Left renal pelvis (tissue), 4 donors: Measurements from ENCODE around the gene WT1. TPM values are rescaled to one million over a fixed set of nuclear protein-coding genes. Genes with fewer than 3 reads are reported as not detected.
"Not testable (repeated sequence)": the region's sequence is repeated elsewhere in the genome, so short reads cannot be mapped to it uniquely, and the experiment has no call there.

Experiments
- DNase-seq, 4 donors: peaks; one replicate each; pipeline ENCODE4 v3.0.0-alpha.2; 2013; ENCODE audit warnings: low read depth in 4 of 4, low spot score in 3 of 4
- polyA plus RNA-seq, 4 donors: library from polyadenylated mRNA; unstranded; fragments of 120-200 nt; gene quantifications; one replicate each; pipeline ENCODE4 v1.2.1, GENCODE V29; 2013; ENCODE audit not compliant: insufficient read length in 4 of 4

The WT1 gene
- polyA plus RNA-seq, 4 donors = 126 to 248 (median 228) TPM

DNA sequence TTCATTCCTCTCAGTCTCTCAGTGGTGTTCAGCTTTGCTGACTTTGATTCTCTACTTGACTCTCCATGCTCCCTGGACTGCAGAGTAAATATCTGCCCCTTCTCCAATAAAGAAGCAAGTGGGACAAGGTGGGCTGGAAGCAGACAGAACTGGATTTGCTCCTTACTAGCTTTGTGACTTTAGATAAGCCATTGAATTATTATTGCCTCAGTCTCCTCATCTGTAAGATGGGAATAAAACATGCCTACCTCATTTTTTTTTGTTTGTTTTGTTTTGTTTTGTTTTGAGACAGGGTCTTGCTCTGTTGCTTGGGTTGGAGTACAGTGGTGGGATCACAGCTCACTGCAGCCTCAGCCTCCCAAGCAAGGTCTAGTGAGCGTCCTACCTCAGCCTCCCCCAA is 44.6 kb downstream of the WT1 start:
- no peak for DNase-seq

DNA sequence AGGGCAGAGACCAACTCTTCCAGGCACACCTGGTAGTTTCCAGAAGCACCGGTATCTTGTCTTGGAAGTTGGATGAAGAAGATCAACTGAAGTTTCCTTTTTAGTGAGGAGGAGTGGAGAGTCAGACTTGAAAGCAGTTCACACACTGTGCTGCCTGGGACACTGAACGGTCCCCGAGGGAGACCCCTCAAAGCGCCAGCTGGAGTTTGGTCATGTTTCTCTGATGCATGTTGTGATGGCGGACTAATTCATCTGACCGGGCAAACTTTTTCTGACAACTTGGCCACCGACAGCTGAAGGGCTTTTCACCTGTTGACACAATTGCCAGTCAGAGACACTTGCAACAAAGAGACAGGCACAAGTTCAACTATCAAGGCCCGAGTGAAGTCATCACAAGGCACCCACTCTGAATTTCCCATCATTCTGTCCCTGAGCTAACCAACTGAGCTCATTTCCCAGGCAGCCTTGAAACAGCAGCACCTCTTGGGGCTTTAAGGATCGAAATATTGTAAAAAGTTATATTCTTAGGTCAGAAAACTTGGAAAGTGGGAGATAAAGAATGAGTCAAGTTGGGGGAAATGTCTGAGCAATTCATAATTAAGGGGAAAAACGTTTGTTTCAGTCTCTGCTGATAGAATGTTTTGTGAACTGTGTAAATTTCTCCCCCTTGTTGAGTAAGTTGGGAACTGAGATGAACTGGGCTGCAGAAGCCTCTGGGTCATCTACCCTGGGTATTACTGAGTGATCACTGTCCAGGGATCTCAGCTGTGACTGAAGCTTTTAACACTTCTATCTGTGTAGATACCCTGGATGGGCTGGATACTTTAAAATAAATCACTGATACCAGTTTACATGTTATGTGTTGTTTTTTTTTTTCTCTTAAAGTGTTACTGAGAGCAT is 46.2 kb downstream of the WT1 start:
- no peak for DNase-seq

- DNase-seq = no peak
Measured at GRCh38 chr11:32388365-32388764, 47.0 kb downstream of the WT1 start.

- DNase-seq = no peak
Measured at GRCh38 chr11:32387411-32387810, 47.9 kb downstream of the WT1 start.

DNA sequence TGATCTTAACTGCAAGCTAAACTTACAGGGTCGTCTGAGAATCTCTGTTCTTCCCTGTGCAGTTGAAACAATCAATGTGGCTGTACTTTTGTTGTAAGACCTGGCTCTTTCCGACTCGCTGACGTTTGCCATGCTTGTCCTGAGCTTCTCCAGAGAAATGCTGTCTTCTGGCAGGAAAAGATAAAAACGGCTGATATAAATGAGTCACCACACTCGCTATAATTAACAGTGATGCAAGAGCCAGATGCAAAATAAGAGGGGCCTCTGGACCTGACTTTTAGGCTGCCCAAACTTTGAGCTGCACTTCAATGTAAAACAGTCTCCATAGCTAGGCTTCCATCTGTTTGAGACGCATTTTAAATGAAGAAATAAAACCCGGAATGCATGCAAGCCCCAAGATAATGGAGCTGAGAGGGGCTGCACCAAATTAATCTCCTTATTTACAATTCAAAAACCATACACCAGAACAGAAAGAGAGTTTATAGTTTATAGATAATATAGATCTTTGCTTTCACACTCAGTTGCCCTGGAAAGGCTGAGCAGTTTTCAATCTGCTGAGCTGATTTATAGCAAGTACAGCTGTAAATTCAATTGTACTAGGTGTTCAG is 48.5 kb downstream of the WT1 start:
- DNase-seq = no peak

DNA sequence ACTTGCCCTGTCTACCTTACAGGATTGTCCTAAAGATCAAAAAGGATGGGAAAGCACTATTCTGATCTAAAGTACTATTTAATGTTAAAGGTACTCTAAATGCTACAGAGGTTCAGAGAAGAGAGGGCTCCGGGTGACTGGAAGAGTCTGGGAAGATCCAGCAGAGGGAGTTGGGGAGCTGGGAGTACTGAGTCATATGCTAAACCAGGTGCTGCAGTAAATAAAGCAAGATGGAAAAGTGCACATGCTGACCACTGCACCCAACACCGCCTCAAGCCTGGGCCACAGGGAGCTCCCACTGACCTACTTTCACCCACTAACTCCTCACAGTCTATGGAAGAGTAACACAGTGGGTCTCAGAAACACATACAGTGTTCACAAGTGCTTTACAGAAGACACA is 49.3 kb downstream of the WT1 start:
- DNase-seq = no peak

- no peak for DNase-seq
Measured at GRCh38 chr11:32382339-32383049, 52.8 kb downstream of the WT1 start.

DNA sequence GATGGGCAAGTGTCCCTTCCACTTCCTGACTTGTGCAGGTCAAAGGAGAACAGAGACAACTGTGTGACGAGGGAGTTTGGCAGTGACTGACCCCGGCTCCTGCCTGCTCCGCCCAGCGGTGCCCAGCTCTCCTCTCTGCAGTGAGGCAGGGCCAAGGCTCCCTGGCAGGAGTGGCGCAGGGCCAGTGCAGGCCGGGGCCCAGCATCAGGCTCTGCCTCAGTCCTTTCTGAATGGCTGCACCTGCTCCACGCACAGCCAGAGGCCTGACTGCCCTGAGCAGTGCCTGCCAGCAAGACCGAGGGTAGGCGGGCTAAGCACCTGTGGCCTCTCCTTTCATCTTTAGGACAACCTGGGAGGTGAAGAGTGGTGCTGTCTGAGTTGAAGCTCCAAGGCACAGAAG is 54.2 kb downstream of the WT1 start:
- no peak for DNase-seq

DNA sequence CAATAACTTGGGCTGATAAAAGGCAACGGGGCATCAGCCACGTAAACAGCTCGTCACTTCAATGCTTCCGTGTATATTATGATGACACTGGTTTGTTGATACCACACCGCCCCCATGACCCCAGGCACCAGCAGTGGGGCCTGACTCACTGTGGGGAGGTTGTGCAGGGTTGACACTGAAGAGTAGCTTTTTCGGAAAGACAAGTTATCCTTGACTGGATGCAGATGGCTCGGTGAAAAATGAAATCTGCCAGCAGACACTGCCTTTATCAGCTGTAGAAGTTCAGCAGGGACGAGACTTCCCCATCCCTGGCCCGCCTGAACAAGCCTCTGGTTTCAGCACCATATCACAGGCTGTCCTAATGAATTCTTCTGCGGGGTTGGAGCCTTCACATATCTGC is 55.6 kb downstream of the WT1 start:
- DNase-seq = no peak

- no peak for DNase-seq
Measured at GRCh38 chr11:32375826-32376225, 59.5 kb downstream of the WT1 start.

DNA sequence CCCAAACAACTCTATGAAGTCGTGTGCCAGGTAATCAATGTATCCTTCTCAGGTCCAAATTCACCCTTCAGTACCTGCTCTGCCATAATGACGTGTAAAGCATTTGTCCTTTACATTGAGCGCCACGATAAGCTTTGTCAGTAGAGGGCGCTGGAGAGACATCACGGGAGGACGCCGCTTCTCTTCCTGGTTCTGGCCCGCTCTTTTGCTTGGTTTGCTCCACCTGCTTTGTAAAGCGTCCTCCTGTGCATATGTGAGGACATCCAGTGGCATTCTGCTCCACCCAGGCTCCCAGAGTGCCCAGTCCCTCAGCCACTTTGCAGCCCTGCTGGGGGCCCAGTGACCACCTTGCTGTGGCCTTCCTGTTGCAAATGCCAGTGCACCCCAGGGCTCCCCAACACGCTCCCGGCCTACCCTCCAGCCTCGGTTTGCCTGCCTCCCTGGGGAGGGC is 61.1 kb downstream of the WT1 start:
- DNase-seq = no peak

- DNase-seq = not testable (repeated sequence)
Measured at GRCh38 chr11:32369987-32370386, 65.4 kb downstream of the WT1 start.

DNA sequence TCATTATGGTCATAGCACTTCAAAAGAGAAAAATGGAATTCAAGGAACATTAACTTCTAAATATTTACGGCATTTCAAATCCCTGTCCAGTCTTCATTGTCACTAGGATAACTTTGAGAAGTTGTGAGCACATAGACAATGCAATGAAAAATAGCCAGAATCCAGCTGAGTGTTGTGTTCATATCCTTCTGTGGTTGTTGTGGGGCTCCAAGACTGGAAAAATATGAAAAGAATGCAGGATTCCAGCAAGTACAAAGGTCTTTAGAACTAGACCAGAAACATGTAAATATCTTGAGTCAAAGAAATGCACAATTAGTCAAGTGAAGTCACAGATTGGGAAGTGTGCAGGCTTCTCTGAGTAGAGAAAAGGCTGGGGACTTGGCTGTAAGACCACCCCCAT is 68.7 kb downstream of the WT1 start:
- no peak for DNase-seq

- DNase-seq = no peak
Measured at GRCh38 chr11:32365192-32365591, 70.1 kb downstream of the WT1 start.

DNA sequence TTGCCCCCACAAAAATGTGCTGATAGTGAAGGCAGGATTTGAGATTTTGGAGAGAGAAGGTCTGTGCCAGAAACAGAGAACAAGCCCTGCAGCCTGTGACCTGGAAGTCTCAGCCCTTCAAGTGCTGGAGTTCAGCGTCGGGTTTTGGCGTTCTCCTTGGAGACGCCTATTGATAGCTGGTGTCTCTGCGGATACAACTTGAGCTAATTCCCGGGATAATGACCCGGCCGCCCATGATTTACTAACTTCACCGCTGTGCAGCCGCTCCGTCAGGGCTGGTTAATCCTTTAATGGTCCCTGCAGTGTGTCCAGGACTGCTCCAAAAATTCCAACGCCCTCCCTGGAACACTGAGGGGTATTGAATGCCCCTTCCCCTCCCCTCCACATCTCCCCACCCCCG is 76.6 kb downstream of the WT1 start:
- peak in 1 of 4 donors; percentile 63 for DNase-seq

GRCh38 chr11:32353884-32354283 is 81.5 kb downstream of the WT1 start:
- DNase-seq = no peak

DNA sequence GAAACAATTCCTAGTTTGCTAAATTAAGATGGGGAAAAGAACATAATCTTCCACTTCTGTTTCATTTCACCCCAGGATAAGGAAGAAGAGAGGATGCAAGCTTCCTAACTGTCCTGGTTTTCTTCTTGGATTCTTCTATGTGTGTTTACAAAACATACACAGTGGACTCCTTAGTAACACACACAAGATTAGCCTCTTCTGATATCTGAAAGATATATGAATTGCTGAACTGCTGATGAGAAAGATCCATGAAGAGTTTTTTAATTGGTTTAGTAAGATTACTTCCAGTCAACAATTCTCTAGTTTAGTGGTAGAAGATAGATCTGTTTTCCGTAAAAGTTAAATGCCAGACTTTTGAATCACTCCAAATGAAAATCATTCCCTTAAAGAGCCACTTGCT is 86.8 kb downstream of the WT1 start:
- no peak for DNase-seq

- no peak for DNase-seq
Measured at GRCh38 chr11:32344946-32345345, 90.4 kb downstream of the WT1 start.

- no peak for DNase-seq
Measured at GRCh38 chr11:32343325-32344008, 91.9 kb downstream of the WT1 start.

DNA sequence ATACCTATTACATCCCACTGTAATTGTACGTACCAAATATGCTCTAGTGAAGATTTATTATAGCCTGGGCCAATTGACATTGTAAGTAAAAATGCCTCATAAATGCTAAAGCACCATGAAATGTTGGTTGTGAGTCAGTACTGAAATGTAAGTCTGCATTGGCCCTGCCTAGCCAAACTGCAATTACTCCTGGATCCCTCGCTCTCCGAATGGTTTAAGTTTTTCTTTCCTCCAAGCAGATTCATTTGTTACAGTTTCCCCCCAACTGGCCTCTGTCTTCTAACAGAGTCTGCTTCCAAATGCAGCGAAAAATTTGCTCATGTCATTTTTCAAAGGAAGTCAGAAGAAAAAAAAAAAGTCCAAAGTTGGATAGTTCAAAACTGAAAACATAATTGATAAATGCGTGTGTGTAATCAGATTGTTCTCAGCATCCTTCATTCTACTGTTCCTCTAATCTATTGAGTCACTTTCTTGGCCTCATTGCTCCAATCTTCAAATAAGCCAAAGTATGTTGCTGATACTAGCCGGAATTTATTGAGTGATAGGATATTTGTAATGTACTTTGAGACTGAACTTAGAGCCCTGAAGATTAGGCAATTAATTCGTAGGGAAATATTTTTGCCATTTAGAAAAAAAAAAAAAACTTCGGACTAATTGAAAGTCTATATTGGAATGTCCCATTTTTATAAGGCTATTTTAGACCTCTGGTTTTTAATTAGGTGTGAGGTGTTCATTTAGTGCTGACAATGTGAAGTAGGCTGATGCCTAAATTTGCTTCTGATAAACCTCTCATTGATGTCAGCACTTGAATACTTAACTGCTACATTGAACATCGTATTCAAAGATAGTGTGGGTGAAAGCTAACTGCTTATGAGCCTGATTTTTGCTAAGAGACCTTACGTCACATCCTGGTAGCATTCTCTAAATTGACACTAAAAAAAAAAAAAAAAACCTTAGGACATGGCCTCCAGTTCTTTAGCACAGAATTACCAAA is 93.4 kb downstream of the WT1 start:
- DNase-seq = no peak
